Endothelial cell of umbilical vein (primary cell): ENCODE data around the gene RELN. TPM values are rescaled to one million over a fixed set of nuclear protein-coding genes. Genes with fewer than 3 reads are reported as not detected.

ENCODE experiments used
- BruUV-seq: library from RNA; stranded (reverse); fragments of 400-500 nt; replicated peaks from 2 replicates; lab custom pipeline; 2021; lab: Mats Ljungman, UMichigan
- CTCF ChIA-PET: fragments of 300-600, 350-600 bp; sonication (Branson Sonifier 250); formaldehyde crosslinking; loops from one replicate; lab custom pipeline; 2021; ENCODE audit warnings: antibody characterized with exemption, inconsistent platforms; lab: Charles Lee
- POLR2A ChIA-PET: fragments of 300-600, 350-600 bp; sonication (Branson Sonifier 250); formaldehyde crosslinking; loops from one replicate; lab custom pipeline; 2021; ENCODE audit warnings: antibody characterized with exemption, inconsistent platforms; lab: Charles Lee
- DNase-seq: peaks from one replicate; pipeline ENCODE4 v3.0.0-alpha.2; 2011; ENCODE audit warnings: low read depth, low spot score
- FAIRE-seq: peaks from 2 replicates; lab custom pipeline; 2011; peaks lifted over from hg19 to GRCh38; lab: Jason Lieb, UNC
- H2AFZ ChIP-seq: 2 replicates; pipeline ENCODE4 v1.6.0; 2012; ENCODE audit warnings: low read depth, low read length, control low read depth, inconsistent platforms
- H3K27ac ChIP-seq: 2 replicates; pipeline ENCODE4 v1.5.1; 2011; ENCODE audit warnings: low read depth, mild to moderate bottlenecking, control low read depth, low read length, moderate library complexity; ENCODE audit not compliant: insufficient read depth
- H3K27me3 ChIP-seq, 2 experiments: 2 replicates each; pipeline versions ENCODE4 v1.6.0 to v1.6.1; 2011; ENCODE audit warnings: low read length in 2 of 2, mixed read lengths in 1 of 2; ENCODE audit not compliant: control insufficient read depth in 2 of 2, insufficient read depth in 2 of 2
- H3K36me3 ChIP-seq, 2 experiments: 2 replicates in 1 of 2; 3 replicates in 1 of 2; pipeline ENCODE4 v1.5.1; 2011; ENCODE audit warnings: low read length in 2 of 2, mild to moderate bottlenecking in 1 of 2, moderate library complexity in 1 of 2; ENCODE audit not compliant: control insufficient read depth in 2 of 2, insufficient read depth in 2 of 2; ENCODE audit errors: extremely low read depth in 1 of 2
- H3K4me1 ChIP-seq: 3 replicates; pipeline ENCODE4 v1.5.1; 2011; ENCODE audit warnings: mild to moderate bottlenecking, low read length; ENCODE audit not compliant: control insufficient read depth, insufficient read depth; ENCODE audit errors: extremely low read depth
- H3K4me2 ChIP-seq: 2 replicates; pipeline ENCODE4 v1.6.1; 2011; ENCODE audit warnings: low read length, control low read depth, mixed read lengths; ENCODE audit not compliant: insufficient read depth
- H3K4me3 ChIP-seq, 3 experiments: fragments of 200-600 bp in 1 of 3; sonication (generic), shearing (Covaris generic) in 1 of 3; replicated peaks in 1 of 3; 2 replicates each; pipeline ENCODE4 v1.5.1; 2011 to 2016; ENCODE audit warnings: control low read depth in 3 of 3, low read length in 3 of 3, mild to moderate bottlenecking in 2 of 3, inconsistent platforms in 1 of 3, low read depth in 1 of 3, moderate library complexity in 1 of 3; ENCODE audit not compliant: insufficient read depth in 1 of 3
- H3K79me2 ChIP-seq: 2 replicates; pipeline ENCODE4 v1.6.0; 2012; ENCODE audit warnings: low read length, inconsistent platforms; ENCODE audit not compliant: control insufficient read depth, insufficient read depth
- H3K9ac ChIP-seq: replicated peaks from 2 replicates; pipeline ENCODE3; 2011; ENCODE audit warnings: low read length, control low read depth; ENCODE audit not compliant: insufficient read depth; ENCODE audit errors: extremely low read depth
- H3K9me1 ChIP-seq: replicated peaks from 3 replicates; pipeline ENCODE4 v1.6.0; 2011; ENCODE audit warnings: mild to moderate bottlenecking, low read length; ENCODE audit not compliant: control insufficient read depth, insufficient read depth; ENCODE audit errors: extremely low read depth
- H3K9me3 ChIP-seq: replicated peaks from 2 replicates; pipeline ENCODE4 v1.5.1; 2012; ENCODE audit warnings: low read length, inconsistent platforms; ENCODE audit not compliant: control insufficient read depth, insufficient read depth
- H4K20me1 ChIP-seq: replicated peaks from 2 replicates; pipeline ENCODE3; 2011; ENCODE audit warnings: mild to moderate bottlenecking, low read length; ENCODE audit not compliant: control insufficient read depth, insufficient read depth; ENCODE audit errors: extremely low read depth
- CTCF ChIP-seq, 2 donors: IDR thresholded peaks; 1 replicate in 1 of 2; 2 replicates in 1 of 2; pipeline ENCODE4 v1.5.1; 2011; ENCODE audit warnings: low read length in 2 of 2, mild to moderate bottlenecking in 2 of 2, moderate library complexity in 2 of 2, control low read depth in 1 of 2, inconsistent platforms in 1 of 2, low read depth in 1 of 2; ENCODE audit not compliant: insufficient read depth in 1 of 2; ENCODE audit errors: extremely low read depth in 1 of 2
- EZH2 ChIP-seq: IDR thresholded peaks from 2 replicates; pipeline ENCODE4 v1.6.1; 2012; ENCODE audit warnings: borderline replicate concordance, low read depth, mild to moderate bottlenecking, moderate library complexity, low read length, inconsistent platforms; ENCODE audit not compliant: severe bottlenecking
- FOS ChIP-seq: IDR thresholded peaks from 2 replicates; pipeline ENCODE4 v1.6.1; 2011; ENCODE audit warnings: mild to moderate bottlenecking, low read length, moderate library complexity, borderline replicate concordance; ENCODE audit not compliant: insufficient read depth
- GATA2 ChIP-seq: IDR thresholded peaks from 2 replicates; pipeline ENCODE4 v1.7.0; 2011; ENCODE audit warnings: low read depth, mild to moderate bottlenecking, moderate library complexity, mixed read lengths, low read length; ENCODE audit not compliant: insufficient read length, insufficient read depth
- JUN ChIP-seq: IDR thresholded peaks from 2 replicates; pipeline ENCODE4 v1.6.1; 2011; ENCODE audit warnings: borderline replicate concordance, low read depth; ENCODE audit not compliant: insufficient read length, insufficient read depth
- MAX ChIP-seq: IDR thresholded peaks from 2 replicates; pipeline ENCODE4 v1.6.1; 2011; ENCODE audit not compliant: insufficient read depth, insufficient read length
- MYC ChIP-seq: IDR thresholded peaks from one replicate; pipeline ENCODE4 v1.6.1; 2011; ENCODE audit warnings: mild to moderate bottlenecking, low read depth, low read length
- POLR2A ChIP-seq: IDR thresholded peaks from 2 replicates; pipeline ENCODE4 v1.6.1; 2012; ENCODE audit warnings: low read depth, mild to moderate bottlenecking, control low read depth, low read length
- POLR2AphosphoS5 ChIP-seq: IDR thresholded peaks from 2 replicates; pipeline ENCODE4 v1.6.1; 2012; ENCODE audit warnings: low read depth, mild to moderate bottlenecking, control low read depth, low read length, moderate library complexity; ENCODE audit not compliant: insufficient read depth
- dilution Hi-C: fragments of 300-500 bp; cut with MboI; formaldehyde crosslinking; loops from one replicate; pipeline ENCODE4 v1.15.0; 2019; ENCODE audit warnings: low sequenced_read_pairs; ENCODE audit not compliant: extremely low pct_ligation_motif_present
- intact Hi-C: fragments of 100-400 bp; cut with micrococcal nuclease; formaldehyde crosslinking; loops from one replicate; pipeline ENCODE4 v1.10.0; 2022
- polyA plus RNA-seq, 4 experiments: library from polyadenylated mRNA; depleted of rRNA in 3 of 4; stranded (reverse) in 3 of 4; unstranded in 1 of 4; fragments of >200 nt; gene quantifications; 2 replicates each; pipeline versions ENCODE4 v1.2.1 to v1.2.3, GENCODE V29; 2011 to 2012; ENCODE audit warnings: missing spikeins in 1 of 4
- total RNA-seq: library from RNA; stranded (reverse); gene quantifications from 2 replicates; pipeline ENCODE4 v1.2.3, GENCODE V29; 2021

RELN gene
- total and polyA plus RNA-seq, 2 donors (not counting 3 experiments of a cell fraction or from before 2014, with no cell fraction given), result 0.15 to 0.22 TPM

- dilution Hi-C loops, result no loop called here
- no peaks in the 10 kb centered on the region for H4K20me1 ChIP-seq
Measured at GRCh38 chr7:103751311-103751880, 238.1 kb downstream of the RELN start.

GRCh38 chr7:103748680-103749079 lies 240.8 kb downstream of the RELN start:
- FAIRE-seq, result no peak

More at GRCh38 chr7:103751311-103751880, 238.1 kb downstream of the RELN start:
- H3K79me2 ChIP-seq, result no peaks in the 10 kb centered on the region
- H3K4me3 ChIP-seq, result no peak overlapping the region
- no TSS peak for BruUV-seq
- H2AFZ ChIP-seq, result no peak overlapping the region
- no peaks in the 10 kb centered on the region for H3K27me3 ChIP-seq
- no peaks in the 10 kb centered on the region for H3K9me1 ChIP-seq
- no peaks in the 10 kb centered on the region for H3K4me1 ChIP-seq
- no peak overlapping the region for H3K27ac ChIP-seq
- no peak overlapping the region for H3K4me2 ChIP-seq
- ChIA-PET CTCF (interaction anchor here (2.4 to 3.1 kb wide), 2 partner anchors 15 to 177 kb away, joined by 13 to 36 read pairs; no protein-coding TSS in a partner anchor), POLR2A (no interaction called here)
- FAIRE-seq (no peak), DNase-seq (no peak)
- H3K9ac ChIP-seq, result no peak overlapping the region
- intact Hi-C loops, result loop anchor here (5.0 to 10.0 kb wide), 2 partner anchors 89 to 403 kb away; no protein-coding TSS in a partner anchor
- TF ChIP-seq MYC, result no peak
- TF ChIP-seq POLR2AphosphoS5, result no peak
- no peak for TF ChIP-seq JUN
- no peak for TF ChIP-seq GATA2
- TF ChIP-seq FOS, result no peak
- H3K9me3 ChIP-seq, result no peaks in the 10 kb centered on the region
- no peaks in the 10 kb centered on the region for H3K36me3 ChIP-seq

More at GRCh38 chr7:103748680-103749079, 240.8 kb downstream of the RELN start:
- BruUV-seq, result no TSS peak
- no peak for DNase-seq
- Histone ChIP-seq H3K9me3 (no peaks in the 10 kb centered on the region), H3K9ac (no peak overlapping the region), H3K9me1 (no peaks in the 10 kb centered on the region), H3K4me3 (no peak overlapping the region), H3K79me2 (no peaks in the 10 kb centered on the region), H3K4me2 (no peak overlapping the region), H3K36me3 (no peaks in the 10 kb centered on the region), H4K20me1 (no peaks in the 10 kb centered on the region), H3K4me1 (no peaks in the 10 kb centered on the region), H2AFZ (no peak overlapping the region), H3K27me3 (no peaks in the 10 kb centered on the region), H3K27ac (no peak overlapping the region)
- TF ChIP-seq JUN (no peak), MAX (no peak), CTCF (IDR thresholded peaks at IDR 0.05; ENCODE audit: extremely low read depth in 1 of 2, insufficient read depth in 1 of 2, low read depth in 1 of 2, low read length in 2 of 2) (no peak), GATA2 (no peak), POLR2AphosphoS5 (no peak), EZH2 (no peak), FOS (no peak), MYC (no peak), POLR2A (no peak)
- intact Hi-C loops, result no loop called here
- ChIA-PET POLR2A (interaction anchor here (0.7 kb wide), 1 partner anchor 82 kb away, joined by 3 read pairs; no protein-coding TSS in a partner anchor), CTCF (interaction anchor here (0.9 to 1.0 kb wide), 2 partner anchors 37 to 175 kb away, joined by 3 read pairs; no protein-coding TSS in a partner anchor)
- dilution Hi-C loops, result no loop called here
